ENCODE data around the gene TUBG1.

Gene TUBG1

DNA sequence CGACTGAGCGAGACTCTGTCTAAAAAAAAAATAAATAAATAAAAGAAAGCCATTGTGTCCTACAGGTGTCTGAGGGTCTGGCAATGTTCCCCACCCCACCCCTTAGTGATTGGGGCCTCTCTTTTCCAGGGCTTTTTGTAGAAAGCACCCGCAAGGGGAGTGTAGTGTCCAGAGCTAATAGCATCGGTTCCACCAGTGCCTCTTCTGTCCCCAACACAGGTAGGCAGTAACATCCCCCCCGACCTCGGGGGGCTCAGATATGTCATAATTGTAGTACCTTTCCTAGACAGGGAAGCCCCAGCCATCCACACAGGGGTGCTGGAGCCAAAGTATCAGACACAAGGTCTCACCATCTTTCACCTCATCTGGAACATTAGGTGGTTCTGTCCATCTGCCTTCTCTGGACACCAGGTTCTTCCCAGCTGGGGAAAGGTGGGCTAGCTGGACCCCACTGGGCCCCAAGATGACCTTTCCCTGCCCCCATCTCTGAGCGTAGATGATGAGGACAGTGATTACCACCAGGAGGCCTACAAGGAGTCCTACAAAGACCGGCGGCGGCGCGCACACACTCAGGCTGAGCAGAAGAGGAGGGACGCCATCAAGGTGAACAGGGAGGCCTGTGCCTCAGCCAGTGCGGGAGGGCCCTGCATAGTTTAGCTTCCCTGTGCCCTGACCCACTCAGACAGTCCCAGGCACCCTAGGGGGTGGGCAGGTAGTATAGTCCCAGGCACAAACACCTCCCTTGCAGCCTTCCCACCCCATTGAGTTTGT is 41.0 kb upstream of the TUBG1 start:
- Mint-ChIP-seq H3K9me3 (no peaks in the 10 kb centered on the region), H3K4me1 (peaks cover 53% of the 10 kb centered on the region), H3K27ac (peak overlapping the region; percentile 62), H3K27me3 (no peaks in the 10 kb centered on the region), H3K4me3 (peak overlapping the region; percentile 93), H3K36me3 (peaks cover 68% of the 10 kb centered on the region)
- DNase-seq, result no peak
- CTCF ChIA-PET, result interaction anchor here (2.7 kb wide), 1 partner anchor 10 kb away, joined by 20 read pairs; the partner anchor contains the start of gene PSMC3IP

DNA sequence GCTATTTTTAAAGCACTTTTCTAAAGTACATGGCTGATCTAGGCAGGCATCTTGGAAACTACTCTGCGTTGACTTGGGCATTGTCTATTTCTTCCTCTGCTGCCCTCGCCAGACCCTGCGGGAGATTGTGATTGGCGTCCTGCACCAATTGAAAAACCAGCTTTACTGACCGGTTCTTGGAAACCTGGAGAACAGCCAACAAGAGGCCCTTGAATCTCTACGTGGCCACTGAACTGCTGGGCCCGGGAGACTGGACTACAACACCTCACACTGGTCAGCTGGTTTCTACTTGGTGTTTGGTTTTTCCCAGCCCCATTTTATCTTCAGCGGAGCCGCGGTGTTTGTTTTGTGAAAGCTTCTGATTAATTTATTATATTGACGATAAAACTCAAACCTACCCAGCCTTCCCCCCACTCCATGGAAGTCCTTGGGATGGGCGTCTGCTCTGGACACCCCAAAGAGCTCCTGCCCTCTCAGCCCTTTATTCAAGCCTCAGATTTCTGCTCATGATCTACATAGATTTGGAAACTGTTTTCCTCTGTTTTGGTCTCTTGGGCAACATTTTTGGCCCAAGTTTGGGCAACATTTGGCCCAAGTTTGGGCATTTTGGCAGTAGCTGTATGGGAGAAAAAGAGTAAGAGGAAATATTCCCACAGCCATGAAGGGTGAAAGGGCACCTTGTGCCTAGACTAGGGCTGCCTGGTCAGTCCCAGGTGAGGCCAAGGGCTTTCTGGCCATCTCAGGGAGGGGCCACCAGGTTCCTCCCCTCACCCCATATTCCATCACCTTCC is 37.9 kb upstream of the TUBG1 start:
- Mint-ChIP-seq H3K27me3 (no peaks in the 10 kb centered on the region), H3K4me1 (peaks cover 57% of the 10 kb centered on the region), H3K36me3 (peaks cover 72% of the 10 kb centered on the region), H3K4me3 (no peak overlapping the region), H3K27ac (no peak overlapping the region), H3K9me3 (no peaks in the 10 kb centered on the region)
- CTCF ChIA-PET, result no interaction called here
- DNase-seq, result no peak

DNA sequence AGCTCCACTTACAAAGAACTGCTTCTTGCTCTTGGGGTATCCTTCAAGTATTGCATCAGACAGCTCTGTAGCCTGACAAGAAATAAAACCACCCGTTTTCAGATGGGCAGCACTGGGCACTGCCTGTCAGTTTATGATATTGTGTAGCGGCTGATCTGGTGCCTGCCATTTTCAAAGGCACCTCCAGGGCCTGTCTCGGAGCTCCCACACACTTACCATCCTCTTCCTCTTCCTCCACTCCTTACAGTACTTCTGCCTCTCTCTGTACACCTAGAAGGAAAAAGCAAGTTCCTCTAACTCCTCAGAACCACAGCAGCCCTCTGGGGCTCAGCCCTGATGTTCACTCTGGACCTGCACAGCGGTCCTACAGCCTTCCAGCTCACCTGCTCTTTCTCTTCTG is 36.4 kb upstream of the TUBG1 start:
- DNase-seq, result no peak
- Mint-ChIP-seq H3K4me1 (peaks cover 61% of the 10 kb centered on the region), H3K36me3 (peaks cover 73% of the 10 kb centered on the region), H3K4me3 (no peak overlapping the region), H3K9me3 (no peaks in the 10 kb centered on the region), H3K27me3 (no peaks in the 10 kb centered on the region), H3K27ac (peak overlapping the region; percentile 54)
- CTCF ChIA-PET, result no interaction called here

DNA sequence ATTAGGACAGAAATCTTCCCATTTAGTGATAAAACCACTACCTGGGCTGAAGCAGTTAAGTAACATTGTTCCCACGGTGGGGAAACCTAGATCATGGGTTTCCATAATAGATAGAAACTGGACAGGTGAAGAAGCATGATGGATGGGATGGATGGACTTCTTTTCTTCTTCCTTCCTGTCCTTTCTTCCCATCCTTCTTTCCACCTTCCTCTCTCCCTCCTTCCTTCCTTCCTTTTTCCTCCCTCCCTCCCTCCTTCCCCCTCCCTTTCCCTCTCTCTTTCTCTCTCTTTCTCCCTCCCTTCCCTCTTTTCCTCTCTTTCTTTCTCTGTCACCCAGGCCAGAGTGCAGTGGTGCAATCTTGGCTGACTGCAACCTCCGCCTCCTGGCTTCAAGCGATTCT is 35.0 kb upstream of the TUBG1 start:
- CTCF ChIA-PET, result no interaction called here
- Mint-ChIP-seq H3K4me3 (no peak overlapping the region), H3K36me3 (peaks cover 69% of the 10 kb centered on the region), H3K27ac (no peak overlapping the region), H3K9me3 (no peaks in the 10 kb centered on the region), H3K4me1 (peaks cover 62% of the 10 kb centered on the region), H3K27me3 (no peaks in the 10 kb centered on the region)
- no peak for DNase-seq

DNA sequence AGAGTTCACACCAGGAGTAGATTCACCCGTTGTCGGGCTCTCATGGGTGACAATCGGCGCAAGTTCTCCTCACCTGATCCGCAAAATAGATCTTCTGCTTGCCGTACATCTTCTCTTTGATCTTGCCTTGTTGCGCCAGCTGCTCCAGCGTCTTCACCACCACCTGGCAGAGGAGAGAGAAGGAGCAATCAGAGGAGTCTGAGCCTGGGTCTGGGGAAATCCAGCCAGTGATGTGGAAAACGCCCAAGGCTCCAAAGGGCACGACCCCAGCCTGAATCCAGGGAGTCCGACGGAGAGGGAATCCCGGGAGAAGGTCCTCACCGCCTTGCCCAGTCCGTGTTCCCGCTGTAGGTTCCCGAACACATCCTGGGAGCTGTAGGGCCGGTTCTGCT is 32.3 kb upstream of the TUBG1 start:
- Mint-ChIP-seq H3K27ac (peak overlapping the region; percentile 80), H3K27me3 (no peaks in the 10 kb centered on the region), H3K36me3 (peaks cover 67% of the 10 kb centered on the region), H3K9me3 (no peaks in the 10 kb centered on the region), H3K4me1 (peaks cover 50% of the 10 kb centered on the region), H3K4me3 (peak overlapping the region; percentile 92)
- DNase-seq, result peak; percentile 31
- CTCF ChIA-PET, result interaction anchor here (1.4 to 4.0 kb wide), 8 partner anchors 9 to 351 kb away, joined by 5 to 77 read pairs (median 17); partner anchors contain the start of genes CCR10, MLX, PLEKHH3 and RAMP2

DNA sequence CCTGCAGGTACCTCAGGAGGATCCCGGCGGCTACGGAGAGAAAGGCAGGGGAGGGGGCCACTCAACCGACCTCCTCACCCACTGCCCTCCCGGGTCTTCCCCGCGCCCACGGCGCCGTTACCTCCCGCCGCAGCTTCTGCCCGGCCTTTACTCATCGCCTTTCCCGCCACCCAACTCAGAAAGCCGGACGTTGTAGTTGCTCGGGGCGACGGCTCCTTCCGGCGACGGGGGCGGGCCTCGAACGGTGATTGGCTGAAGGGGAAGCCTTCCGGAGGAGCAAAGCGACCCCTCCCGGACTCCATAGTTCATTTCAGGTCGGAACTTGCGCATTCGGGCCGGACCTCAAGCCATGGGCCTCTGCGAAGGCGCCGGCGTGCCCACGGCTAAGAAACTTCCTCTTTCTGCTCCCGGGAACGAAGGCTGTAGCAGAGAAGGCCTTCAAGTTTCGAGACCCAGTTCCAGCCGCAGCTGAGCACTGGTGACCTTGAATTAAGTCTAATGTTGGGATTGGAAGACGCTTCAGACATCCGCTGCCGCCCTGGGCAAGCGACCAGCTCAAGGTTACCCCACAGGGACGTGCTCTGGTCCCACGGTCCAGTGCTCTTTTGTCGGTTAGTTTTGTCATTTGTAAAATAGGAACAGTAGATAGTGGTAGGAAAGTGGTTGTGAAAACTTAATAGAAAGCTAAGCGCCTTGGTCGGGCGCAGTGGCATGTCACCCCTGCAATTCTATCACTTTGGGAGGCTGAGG is 31.8 kb upstream of the TUBG1 start, which contains the start of gene PSMC3IP:
Gene PSMC3IP, minus strand, starts transcription at position 198 of the 750 bp plus-strand sequence. Its CDS starts 43 bp downstream, at position 155.
- Mint-ChIP-seq H3K4me3 (peak within 1 kb of the TSS; percentile 92), H3K9me3 (no peaks in the 10 kb centered on the region), H3K36me3 (peaks cover 69% of the 10 kb centered on the region), H3K4me1 (peaks cover 50% of the 10 kb centered on the region), H3K27ac (peak within 1 kb of the TSS; percentile 89), H3K27me3 (no peaks in the 10 kb centered on the region)
- CTCF ChIA-PET, result interaction anchor here (0.6 to 4.0 kb wide), 39 partner anchors 8 to 547 kb away, joined by 3 to 77 read pairs (median 4); partner anchors contain the start of genes BRCA1, CCR10, CNTNAP1 and MLX
- DNase-seq, result peak; percentile 97

DNA sequence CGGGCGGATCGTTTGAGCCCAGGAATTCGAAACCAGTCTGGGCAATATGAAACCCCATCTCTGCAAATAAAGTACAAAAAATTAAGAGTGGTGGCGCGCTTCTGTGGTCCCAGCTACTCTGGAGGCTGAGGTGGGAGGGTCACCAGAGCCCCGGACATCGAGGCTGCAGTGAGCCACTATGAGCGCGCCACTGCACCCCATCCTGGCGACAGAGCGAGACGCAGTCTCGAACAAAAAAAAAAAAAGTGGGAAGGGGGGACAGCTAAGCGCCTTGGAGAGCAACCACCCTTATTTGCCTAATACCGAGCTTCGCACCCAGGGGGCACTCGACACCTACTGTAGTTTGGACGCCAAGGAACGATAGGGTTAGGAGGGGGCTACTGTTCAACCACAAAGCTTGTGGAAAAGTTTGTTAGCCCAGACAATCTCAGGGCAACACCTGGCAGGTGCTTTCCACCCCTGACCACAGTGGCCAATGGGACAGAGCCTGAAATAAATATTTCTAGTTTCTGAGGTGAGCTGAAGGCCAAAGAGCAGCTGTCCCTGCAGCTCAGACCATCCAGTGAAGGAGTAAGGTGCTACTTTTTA is 31.1 kb upstream of the TUBG1 start:
- peak; percentile 83 for DNase-seq
- Mint-ChIP-seq H3K9me3 (no peaks in the 10 kb centered on the region), H3K27me3 (no peaks in the 10 kb centered on the region), H3K4me1 (peaks cover 48% of the 10 kb centered on the region), H3K36me3 (peaks cover 68% of the 10 kb centered on the region), H3K4me3 (peak overlapping the region; percentile 92), H3K27ac (peak overlapping the region; percentile 89)
- CTCF ChIA-PET, result interaction anchor here (0.6 to 4.0 kb wide), 42 partner anchors 8 to 547 kb away, joined by 3 to 77 read pairs (median 4); partner anchors contain the start of genes BRCA1, CCR10, CNTNAP1 and MLX

DNA sequence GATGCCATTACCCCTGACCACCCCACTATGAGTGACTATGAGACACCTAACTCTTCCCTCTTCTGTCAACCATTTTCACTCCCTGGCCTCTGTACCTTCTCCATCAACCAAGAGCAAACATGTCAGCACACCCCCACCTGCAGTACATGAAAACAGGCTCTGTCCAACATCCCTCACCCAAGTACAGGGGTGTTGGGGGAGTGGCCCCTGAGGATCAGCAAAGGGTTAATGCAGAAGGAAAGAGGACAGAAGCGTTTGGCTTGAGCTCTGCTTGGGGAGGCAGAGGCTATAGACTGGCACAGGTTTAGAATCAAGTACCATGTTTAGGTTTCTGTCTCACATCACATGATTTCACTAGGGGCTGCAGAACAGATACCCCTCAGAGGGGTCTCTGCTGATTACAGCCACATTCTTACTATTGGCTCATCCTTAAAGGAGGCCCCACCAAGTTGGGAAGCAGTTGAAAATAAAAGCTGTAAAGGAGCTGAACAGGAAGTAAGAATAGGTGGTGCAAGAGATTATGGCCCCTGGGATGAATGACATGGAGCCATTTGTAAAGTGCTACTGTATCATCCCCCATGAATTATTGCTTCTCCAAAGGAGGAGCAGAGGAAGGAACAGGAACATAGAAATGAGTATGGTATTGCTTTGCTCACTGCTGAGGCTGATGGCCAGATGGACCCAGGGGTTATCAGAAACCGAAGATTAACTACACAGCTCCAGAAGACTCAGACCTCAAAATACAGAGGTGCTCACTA is 29.5 kb upstream of the TUBG1 start:
- no peaks in the 10 kb centered on the region for H3K9me3 Mint-ChIP-seq
- peaks cover 38% of the 10 kb centered on the region for H3K4me1 Mint-ChIP-seq
- DNase-seq, result no peak
- peak overlapping the region; percentile 1 for H3K4me3 Mint-ChIP-seq
- CTCF ChIA-PET, result interaction anchor here (0.6 to 4.0 kb wide), 6 partner anchors 11 to 182 kb away, joined by 3 to 77 read pairs (median 12); partner anchors contain the start of genes CCR10, MLX, PLEKHH3 and RAMP2
- H3K27me3 Mint-ChIP-seq, result no peaks in the 10 kb centered on the region
- H3K27ac Mint-ChIP-seq, result peak overlapping the region; percentile 9
- H3K36me3 Mint-ChIP-seq, result peaks cover 64% of the 10 kb centered on the region

DNA sequence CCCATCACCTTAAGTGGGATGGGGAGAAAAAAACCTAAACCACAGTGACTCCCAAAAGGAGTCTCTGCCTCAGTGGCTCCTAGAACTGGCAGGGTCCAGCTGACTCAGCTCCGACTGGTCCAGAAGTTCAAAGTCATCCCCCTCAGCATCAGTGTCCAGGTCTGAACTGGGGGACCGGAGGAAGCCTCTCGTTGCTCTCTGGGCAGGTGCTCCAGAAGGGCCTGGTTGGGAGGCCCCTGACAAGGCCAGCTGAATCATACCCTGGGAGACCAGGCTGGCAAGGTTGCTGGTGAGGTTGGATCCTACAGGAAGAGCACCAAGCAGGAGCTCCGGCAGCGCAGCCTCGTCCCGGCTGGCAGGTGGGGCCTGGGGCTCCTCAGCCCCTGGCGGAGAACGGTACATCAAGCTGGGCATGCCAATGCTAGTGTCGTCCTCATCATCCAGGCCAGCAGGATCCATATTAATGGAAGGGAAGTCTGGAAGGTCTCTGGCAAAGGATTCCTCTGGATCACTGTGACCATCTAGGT is 27.7 kb upstream of the TUBG1 start:
- Mint-ChIP-seq H3K4me1 (peaks cover 21% of the 10 kb centered on the region), H3K27ac (no peak overlapping the region), H3K4me3 (no peak overlapping the region), H3K9me3 (no peaks in the 10 kb centered on the region), H3K36me3 (peaks cover 63% of the 10 kb centered on the region), H3K27me3 (no peaks in the 10 kb centered on the region)
- no peak for DNase-seq
- CTCF ChIA-PET, result interaction anchor here (2.1 kb wide), 1 partner anchor 101 kb away, joined by 5 read pairs; no protein-coding TSS in a partner anchor

DNA sequence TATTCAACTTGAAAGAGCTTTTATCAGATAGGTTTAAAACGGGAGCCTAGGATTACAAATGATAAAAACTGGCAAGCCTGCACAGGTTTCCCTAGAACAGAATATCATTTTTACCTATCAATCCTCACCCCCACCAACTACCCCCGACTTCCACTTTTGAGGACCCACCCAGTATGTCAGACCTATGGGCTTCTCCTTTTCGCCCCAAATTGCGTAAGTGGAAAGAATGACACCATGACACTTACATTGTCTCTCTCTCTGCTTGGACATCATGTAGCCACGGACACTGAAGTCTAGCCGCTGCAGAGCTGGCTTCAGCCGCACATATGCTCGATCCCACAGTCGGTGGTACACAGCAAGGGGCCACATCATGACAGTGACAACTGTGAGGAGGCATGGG is 24.6 kb upstream of the TUBG1 start:
- H3K36me3 Mint-ChIP-seq, result peaks cover 66% of the 10 kb centered on the region
- H3K27ac Mint-ChIP-seq, result no peak overlapping the region
- CTCF ChIA-PET, result no interaction called here
- no peaks in the 10 kb centered on the region for H3K4me1 Mint-ChIP-seq
- no peak for DNase-seq
- no peaks in the 10 kb centered on the region for H3K9me3 Mint-ChIP-seq
- no peaks in the 10 kb centered on the region for H3K27me3 Mint-ChIP-seq
- H3K4me3 Mint-ChIP-seq, result no peak overlapping the region

DNA sequence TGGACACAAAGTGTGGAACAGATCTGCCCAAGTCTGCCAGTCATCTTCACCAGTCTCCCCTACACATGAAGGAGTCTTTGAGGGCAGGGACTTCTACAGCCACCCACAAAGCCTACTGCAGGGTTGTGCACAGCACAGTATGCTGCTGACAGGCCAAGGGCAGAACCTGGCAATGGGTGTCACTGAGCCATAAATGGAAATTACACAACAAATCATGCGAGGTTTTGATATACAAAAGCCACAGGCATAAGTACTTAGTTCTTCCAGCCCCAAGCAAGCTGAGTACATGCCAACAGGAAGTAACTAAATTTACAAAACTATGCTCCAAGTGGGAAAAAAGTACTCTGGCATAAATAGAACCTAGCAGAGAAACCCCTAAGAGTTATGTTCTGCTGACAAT is 24.1 kb upstream of the TUBG1 start:
- no peaks in the 10 kb centered on the region for H3K9me3 Mint-ChIP-seq
- no peak overlapping the region for H3K4me3 Mint-ChIP-seq
- H3K27me3 Mint-ChIP-seq, result no peaks in the 10 kb centered on the region
- H3K27ac Mint-ChIP-seq, result no peak overlapping the region
- peaks cover 61% of the 10 kb centered on the region for H3K36me3 Mint-ChIP-seq
- peaks cover 2% of the 10 kb centered on the region for H3K4me1 Mint-ChIP-seq
- DNase-seq, result no peak
- CTCF ChIA-PET, result no interaction called here

DNA sequence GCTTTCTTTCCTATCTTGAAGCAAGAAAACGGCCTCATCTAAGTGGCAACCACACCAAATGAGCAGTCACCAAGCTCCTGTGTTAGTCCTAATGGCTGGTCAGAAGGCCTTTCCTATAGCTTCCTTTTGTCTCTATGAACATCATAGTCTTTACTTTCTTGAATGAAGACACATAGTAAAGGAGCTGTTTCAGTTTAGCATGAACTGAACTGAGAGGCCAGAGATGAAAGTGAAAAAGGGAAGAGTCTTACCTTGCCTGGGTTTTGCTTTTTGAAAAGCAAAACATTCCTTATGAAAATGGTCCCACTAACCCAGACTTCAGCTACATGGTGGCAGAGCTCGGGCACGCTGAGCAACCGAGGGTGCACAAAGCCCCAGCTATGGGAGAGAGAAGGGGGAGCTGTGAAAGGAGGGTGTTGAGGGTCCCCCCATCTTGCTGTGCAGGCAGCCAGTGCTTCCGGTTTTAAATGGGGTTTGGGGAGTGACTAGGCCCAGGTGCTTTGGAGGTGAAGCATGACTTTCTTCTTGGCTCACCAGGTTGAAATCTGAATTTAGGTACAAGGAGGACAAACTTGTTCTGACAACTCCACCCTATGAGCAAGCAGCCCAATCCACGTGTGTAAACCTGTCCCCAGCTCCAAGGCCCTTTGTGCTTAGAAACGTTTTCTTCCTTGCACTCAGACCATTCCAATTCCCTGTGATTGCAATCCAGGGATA is 22.8 kb upstream of the TUBG1 start:
- Mint-ChIP-seq H3K4me1 (peaks cover 8% of the 10 kb centered on the region), H3K27me3 (no peaks in the 10 kb centered on the region), H3K9me3 (no peaks in the 10 kb centered on the region), H3K36me3 (peaks cover 60% of the 10 kb centered on the region), H3K4me3 (no peak overlapping the region), H3K27ac (no peak overlapping the region)
- CTCF ChIA-PET, result interaction anchor here (2.9 kb wide), 1 partner anchor 9 kb away, joined by 14 read pairs; the partner anchor contains the start of gene PSMC3IP
- no peak for DNase-seq
